Keratinocyte (primary cell): ENCODE results near the gene SLC38A6.

Experiments used
- EZH2 ChIP-seq: IDR thresholded peaks from one replicate; pipeline ENCODE4 v1.6.1; 2012; ENCODE audit warnings: inconsistent platforms, mild to moderate bottlenecking, low read length, moderate library complexity
- TF ChIP-seq, protein P1 (sequence below), 3 experiments: IDR thresholded peaks in 1 of 3; conservative IDR thresholded peaks in 1 of 3; optimal IDR thresholded peaks in 1 of 3; 2 replicates in 2 of 3; 3 replicates in 1 of 3; pipeline versions ENCODE3 to v1.5.1; 2011; ENCODE audit warnings: low read length in 3 of 3, mild to moderate bottlenecking in 3 of 3, moderate library complexity in 2 of 3, control low read depth in 1 of 3, inconsistent platforms in 1 of 3; ENCODE audit not compliant: insufficient read depth in 2 of 3; ENCODE audit errors: extremely low read depth in 1 of 3

DNA sequence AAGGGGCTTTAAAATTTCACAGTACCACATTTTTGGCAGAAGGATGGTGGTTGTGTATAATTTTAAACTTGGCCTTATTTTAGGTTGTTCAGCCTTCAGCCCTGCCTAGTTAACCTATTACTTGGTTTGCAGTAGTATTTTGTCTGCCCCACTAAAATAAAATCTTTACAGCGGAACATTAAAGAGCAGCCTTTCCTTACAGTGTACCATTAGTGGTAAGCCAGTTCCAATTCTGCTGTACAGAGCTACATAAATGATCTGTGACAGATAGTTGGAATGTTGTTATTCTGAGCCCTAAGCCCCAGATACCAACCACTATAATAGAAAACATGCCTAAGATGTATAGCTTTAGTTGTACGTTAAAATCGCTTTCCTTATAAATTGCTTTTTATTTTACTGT lies 56.2 kb downstream of the SLC38A6 start:
- TF ChIP-seq, protein P1, sequence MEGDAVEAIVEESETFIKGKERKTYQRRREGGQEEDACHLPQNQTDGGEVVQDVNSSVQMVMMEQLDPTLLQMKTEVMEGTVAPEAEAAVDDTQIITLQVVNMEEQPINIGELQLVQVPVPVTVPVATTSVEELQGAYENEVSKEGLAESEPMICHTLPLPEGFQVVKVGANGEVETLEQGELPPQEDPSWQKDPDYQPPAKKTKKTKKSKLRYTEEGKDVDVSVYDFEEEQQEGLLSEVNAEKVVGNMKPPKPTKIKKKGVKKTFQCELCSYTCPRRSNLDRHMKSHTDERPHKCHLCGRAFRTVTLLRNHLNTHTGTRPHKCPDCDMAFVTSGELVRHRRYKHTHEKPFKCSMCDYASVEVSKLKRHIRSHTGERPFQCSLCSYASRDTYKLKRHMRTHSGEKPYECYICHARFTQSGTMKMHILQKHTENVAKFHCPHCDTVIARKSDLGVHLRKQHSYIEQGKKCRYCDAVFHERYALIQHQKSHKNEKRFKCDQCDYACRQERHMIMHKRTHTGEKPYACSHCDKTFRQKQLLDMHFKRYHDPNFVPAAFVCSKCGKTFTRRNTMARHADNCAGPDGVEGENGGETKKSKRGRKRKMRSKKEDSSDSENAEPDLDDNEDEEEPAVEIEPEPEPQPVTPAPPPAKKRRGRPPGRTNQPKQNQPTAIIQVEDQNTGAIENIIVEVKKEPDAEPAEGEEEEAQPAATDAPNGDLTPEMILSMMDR (optimal IDR thresholded peaks at IDR 0.05 in 1 of 3, IDR thresholded peaks at IDR 0.05 in 1 of 3, conservative IDR thresholded peaks at IDR 0.05 in 1 of 3; ENCODE audit: extremely low read depth in 1 of 3, insufficient read depth in 2 of 3, low read length in 3 of 3) = no peak
- no peak for TF ChIP-seq EZH2
